ENCODE measurements around the gene KCNH1.

The KCNH1 gene

GRCh38 chr1:211133836-211134669, at the start of gene KCNH1:
Gene KCNH1, minus strand, starts transcription at chr1:211134148. Its CDS starts 203 bp downstream, at chr1:211133945.
- peak; percentile 62 for DNase-seq (ENCODE audit: low read depth)

GRCh38 chr1:211182746-211183145, 48.8 kb upstream of the KCNH1 start:
- DNase-seq (ENCODE audit: low read depth), result no peak

GRCh38 chr1:211174375-211174774, 40.4 kb upstream of the KCNH1 start:
- no peak for DNase-seq (ENCODE audit: low read depth)

- DNase-seq (ENCODE audit: low read depth), result no peak
Measured at GRCh38 chr1:211172657-211173056, 38.7 kb upstream of the KCNH1 start.

GRCh38 chr1:211169353-211169752, 35.4 kb upstream of the KCNH1 start:
- DNase-seq (ENCODE audit: low read depth), result no peak

- no peak for DNase-seq (ENCODE audit: low read depth)
Measured at GRCh38 chr1:211158866-211159265, 24.9 kb upstream of the KCNH1 start.

- DNase-seq (ENCODE audit: low read depth), result no peak
Measured at GRCh38 chr1:211155040-211155439, 21.1 kb upstream of the KCNH1 start.

- DNase-seq (ENCODE audit: low read depth), result no peak
Measured at GRCh38 chr1:211153932-211154331, 20.0 kb upstream of the KCNH1 start.

- no peak for DNase-seq (ENCODE audit: low read depth)
Measured at GRCh38 chr1:211148366-211148765, 14.4 kb upstream of the KCNH1 start.

GRCh38 chr1:211145944-211146343, 12.0 kb upstream of the KCNH1 start:
- DNase-seq (ENCODE audit: low read depth), result no peak

GRCh38 chr1:211135342-211135950, 1.5 kb upstream of the KCNH1 start:
- DNase-seq (ENCODE audit: low read depth), result no peak

GRCh38 chr1:211133393-211133835, 534 bp downstream of the KCNH1 start:
- no peak for DNase-seq (ENCODE audit: low read depth)

GRCh38 chr1:211132721-211133392, 1.1 kb downstream of the KCNH1 start:
- DNase-seq (ENCODE audit: low read depth), result no peak

- DNase-seq (ENCODE audit: low read depth), result no peak
Measured at GRCh38 chr1:211129776-211130175, 4.2 kb downstream of the KCNH1 start.

GRCh38 chr1:211127166-211127565, 6.8 kb downstream of the KCNH1 start:
- DNase-seq (ENCODE audit: low read depth), result no peak

GRCh38 chr1:211126622-211127021, 7.3 kb downstream of the KCNH1 start:
- DNase-seq (ENCODE audit: low read depth), result no peak

GRCh38 chr1:211118407-211119102, 15.4 kb downstream of the KCNH1 start:
- no peak for DNase-seq (ENCODE audit: low read depth)

- DNase-seq (ENCODE audit: low read depth), result no peak
Measured at GRCh38 chr1:211114446-211114845, 19.5 kb downstream of the KCNH1 start.

GRCh38 chr1:211113566-211113965, 20.4 kb downstream of the KCNH1 start:
- no peak for DNase-seq (ENCODE audit: low read depth)

GRCh38 chr1:211111351-211111750, 22.6 kb downstream of the KCNH1 start:
- no peak for DNase-seq (ENCODE audit: low read depth)

- no peak for DNase-seq (ENCODE audit: low read depth)
Measured at GRCh38 chr1:211101481-211101880, 32.5 kb downstream of the KCNH1 start.

- DNase-seq (ENCODE audit: low read depth), result no peak
Measured at GRCh38 chr1:211099393-211099792, 34.6 kb downstream of the KCNH1 start.
